ENCODE measurements around the gene TBCE.
"Not testable (repeated sequence)": the region's sequence is repeated elsewhere in the genome, so short reads cannot be mapped to it uniquely, and the experiment has no call there.

TBCE gene

GRCh38 chr1:235357485-235358373, 9.5 kb upstream of the TBCE start:
- H3K4me3 ChIP-seq (ENCODE audit: extremely low read depth, insufficient read depth, low read length, poor library complexity, severe bottlenecking): no peak overlapping the region
- H3K27ac ChIP-seq (ENCODE audit: low read depth, low read length, severe bottlenecking): no peak overlapping the region
- H3K4me1 ChIP-seq (ENCODE audit: control insufficient read depth, insufficient read depth, low read length, poor library complexity, severe bottlenecking): no peaks in the 10 kb centered on the region
- WGBS, 2 experiments (ENCODE audit: insufficient coverage in 2 of 2): 80 to 86% methylated on average over 5 to 7 of the region's 11 CpGs
- no peaks in the 10 kb centered on the region for H3K9me3 ChIP-seq (ENCODE audit: control insufficient read depth, low read length)
- H3K36me3 ChIP-seq (ENCODE audit: control insufficient read depth, insufficient read depth, low read length): no peaks in the 10 kb centered on the region

DNA sequence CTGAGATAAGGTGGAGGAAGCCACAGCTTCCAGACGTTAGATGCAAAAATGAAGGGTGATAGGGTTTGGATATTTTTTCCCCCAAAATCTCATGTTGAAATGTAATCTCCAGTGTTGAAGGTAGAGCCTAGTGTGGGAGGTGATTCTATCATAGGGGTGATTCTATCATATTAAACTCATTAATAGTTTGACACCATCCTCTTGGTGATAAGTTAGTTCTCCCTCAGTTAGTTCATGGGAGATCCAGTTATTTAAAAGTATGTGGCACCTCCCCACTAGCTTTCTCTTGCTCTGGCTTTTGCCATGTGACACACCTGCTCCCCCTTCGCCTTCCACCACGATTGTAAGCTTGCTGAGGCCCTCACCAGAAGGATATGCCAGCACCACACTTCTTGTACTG, 8.3 kb upstream of the TBCE start:
- Histone ChIP-seq H3K4me3 (ENCODE audit: extremely low read depth, insufficient read depth, low read length, poor library complexity, severe bottlenecking) (no peak overlapping the region), H3K27ac (ENCODE audit: low read depth, low read length, severe bottlenecking) (no peak overlapping the region), H3K9me3 (ENCODE audit: control insufficient read depth, low read length) (no peaks in the 10 kb centered on the region), H3K36me3 (ENCODE audit: control insufficient read depth, insufficient read depth, low read length) (no peaks in the 10 kb centered on the region), H3K4me1 (ENCODE audit: control insufficient read depth, insufficient read depth, low read length, poor library complexity, severe bottlenecking) (no peaks in the 10 kb centered on the region)
- 88 to 100% methylated on average over 2 of the region's 3 CpGs for WGBS, 2 experiments (ENCODE audit: insufficient coverage in 2 of 2)

- not testable (repeated sequence) for H3K27ac ChIP-seq (ENCODE audit: low read depth, low read length, severe bottlenecking); H3K4me1 ChIP-seq (ENCODE audit: control insufficient read depth, insufficient read depth, low read length, poor library complexity, severe bottlenecking); H3K9me3 ChIP-seq (ENCODE audit: control insufficient read depth, low read length); H3K36me3 ChIP-seq (ENCODE audit: control insufficient read depth, insufficient read depth, low read length); H3K4me3 ChIP-seq (ENCODE audit: extremely low read depth, insufficient read depth, low read length, poor library complexity, severe bottlenecking)
- 88 to 91% methylated on average over 4 to 5 of the region's 9 CpGs for WGBS, 2 experiments (ENCODE audit: insufficient coverage in 2 of 2)
Observed at GRCh38 chr1:235364189-235364588, 3.0 kb upstream of the TBCE start.

GRCh38 chr1:235366286-235366685, 941 bp upstream of the TBCE start:
- H3K36me3 ChIP-seq (ENCODE audit: control insufficient read depth, insufficient read depth, low read length): peaks cover 9% of the 10 kb centered on the region
- 83 to 91% methylated on average over 1 to 3 of the region's 5 CpGs for WGBS, 2 experiments (ENCODE audit: insufficient coverage in 2 of 2)
- no peak overlapping the region for H3K27ac ChIP-seq (ENCODE audit: low read depth, low read length, severe bottlenecking)
- no peaks in the 10 kb centered on the region for H3K9me3 ChIP-seq (ENCODE audit: control insufficient read depth, low read length)
- H3K4me1 ChIP-seq (ENCODE audit: control insufficient read depth, insufficient read depth, low read length, poor library complexity, severe bottlenecking): no peaks in the 10 kb centered on the region
- H3K4me3 ChIP-seq (ENCODE audit: extremely low read depth, insufficient read depth, low read length, poor library complexity, severe bottlenecking): no peak overlapping the region

DNA sequence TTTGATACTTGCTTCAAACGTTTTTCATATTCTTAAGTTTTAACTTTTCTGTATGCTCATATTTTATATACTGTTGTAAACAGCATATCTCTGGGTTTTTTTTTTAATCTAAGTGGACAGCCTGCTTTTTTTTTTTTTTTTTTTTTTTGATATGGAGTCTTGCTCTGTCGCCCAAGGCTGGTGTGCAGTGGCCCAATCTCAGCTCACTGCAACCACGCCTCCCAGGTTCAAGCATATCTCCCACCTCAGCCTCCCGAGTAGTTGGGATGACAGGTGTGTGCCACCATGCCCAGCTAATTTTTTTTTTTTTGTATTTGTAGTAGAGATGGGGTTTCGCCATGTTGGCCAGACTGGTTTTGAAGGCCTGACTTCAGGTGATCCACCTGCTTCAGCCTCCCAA, 1.2 kb downstream of the TBCE start:
- Histone ChIP-seq H3K4me1 (ENCODE audit: control insufficient read depth, insufficient read depth, low read length, poor library complexity, severe bottlenecking) (no peaks in the 10 kb centered on the region), H3K27ac (ENCODE audit: low read depth, low read length, severe bottlenecking) (no peak overlapping the region)
- WGBS, 2 experiments (ENCODE audit: insufficient coverage in 2 of 2): 100% methylated on average over 1 of the region's 5 CpGs; no CpG with 5 or more reads in 1 of the 2 experiments

GRCh38 chr1:235369802-235370201, 2.6 kb downstream of the TBCE start:
- Histone ChIP-seq H3K27ac (ENCODE audit: low read depth, low read length, severe bottlenecking) (no peak overlapping the region), H3K4me1 (ENCODE audit: control insufficient read depth, insufficient read depth, low read length, poor library complexity, severe bottlenecking) (no peaks in the 10 kb centered on the region), H3K4me3 (ENCODE audit: extremely low read depth, insufficient read depth, low read length, poor library complexity, severe bottlenecking) (no peak overlapping the region), H3K36me3 (ENCODE audit: control insufficient read depth, insufficient read depth, low read length) (peaks cover 29% of the 10 kb centered on the region), H3K9me3 (ENCODE audit: control insufficient read depth, low read length) (no peaks in the 10 kb centered on the region)
- 100% methylated on average over 4 of the region's 5 CpGs for WGBS, 2 experiments (ENCODE audit: insufficient coverage in 2 of 2)

More for the DNA sequence above, 1.2 kb downstream of the TBCE start:
- Histone ChIP-seq H3K36me3 (ENCODE audit: control insufficient read depth, insufficient read depth, low read length) (peaks cover 21% of the 10 kb centered on the region), H3K9me3 (ENCODE audit: control insufficient read depth, low read length) (no peaks in the 10 kb centered on the region), H3K4me3 (ENCODE audit: extremely low read depth, insufficient read depth, low read length, poor library complexity, severe bottlenecking) (peak overlapping the region; percentile 69)

- 92 to 96% methylated on average over 4 to 6 of the region's 6 CpGs for WGBS, 2 experiments (ENCODE audit: insufficient coverage in 2 of 2)
- no peak overlapping the region for H3K4me3 ChIP-seq (ENCODE audit: extremely low read depth, insufficient read depth, low read length, poor library complexity, severe bottlenecking)
- peaks cover 4% of the 10 kb centered on the region for H3K9me3 ChIP-seq (ENCODE audit: control insufficient read depth, low read length)
- H3K36me3 ChIP-seq (ENCODE audit: control insufficient read depth, insufficient read depth, low read length): peaks cover 50% of the 10 kb centered on the region
- H3K4me1 ChIP-seq (ENCODE audit: control insufficient read depth, insufficient read depth, low read length, poor library complexity, severe bottlenecking): no peaks in the 10 kb centered on the region
- no peak overlapping the region for H3K27ac ChIP-seq (ENCODE audit: low read depth, low read length, severe bottlenecking)
Observed at GRCh38 chr1:235375919-235376605, 8.8 kb downstream of the TBCE start.

GRCh38 chr1:235378134-235378735, 11.0 kb downstream of the TBCE start:
- not testable (repeated sequence) for H3K9me3 ChIP-seq (ENCODE audit: control insufficient read depth, low read length); H3K27ac ChIP-seq (ENCODE audit: low read depth, low read length, severe bottlenecking); H3K4me3 ChIP-seq (ENCODE audit: extremely low read depth, insufficient read depth, low read length, poor library complexity, severe bottlenecking); H3K4me1 ChIP-seq (ENCODE audit: control insufficient read depth, insufficient read depth, low read length, poor library complexity, severe bottlenecking)
- H3K36me3 ChIP-seq (ENCODE audit: control insufficient read depth, insufficient read depth, low read length): peaks cover 44% of the 10 kb centered on the region
- WGBS, 2 experiments (ENCODE audit: insufficient coverage in 2 of 2): 90 to 100% methylated on average over 5 to 8 of the region's 11 CpGs

- H3K36me3 ChIP-seq (ENCODE audit: control insufficient read depth, insufficient read depth, low read length): peaks cover 30% of the 10 kb centered on the region
- H3K27ac ChIP-seq (ENCODE audit: low read depth, low read length, severe bottlenecking); H3K4me3 ChIP-seq (ENCODE audit: extremely low read depth, insufficient read depth, low read length, poor library complexity, severe bottlenecking); H3K9me3 ChIP-seq (ENCODE audit: control insufficient read depth, low read length); H3K4me1 ChIP-seq (ENCODE audit: control insufficient read depth, insufficient read depth, low read length, poor library complexity, severe bottlenecking): not testable (repeated sequence)
- WGBS, 2 experiments (ENCODE audit: insufficient coverage in 2 of 2): no CpG with 5 or more reads among the region's 3 CpGs
Observed at GRCh38 chr1:235381955-235382739, 14.9 kb downstream of the TBCE start.

- 80% methylated on average over 1 of the region's 1 CpG; no CpG with 5 or more reads in 1 of the 2 experiments for WGBS, 2 experiments (ENCODE audit: insufficient coverage in 2 of 2)
- H3K4me3 ChIP-seq (ENCODE audit: extremely low read depth, insufficient read depth, low read length, poor library complexity, severe bottlenecking); H3K4me1 ChIP-seq (ENCODE audit: control insufficient read depth, insufficient read depth, low read length, poor library complexity, severe bottlenecking); H3K27ac ChIP-seq (ENCODE audit: low read depth, low read length, severe bottlenecking): not testable (repeated sequence)
- Histone ChIP-seq H3K9me3 (ENCODE audit: control insufficient read depth, low read length) (peaks cover 17% of the 10 kb centered on the region), H3K36me3 (ENCODE audit: control insufficient read depth, insufficient read depth, low read length) (peaks cover 19% of the 10 kb centered on the region)
Observed at GRCh38 chr1:235385633-235386032, 18.4 kb downstream of the TBCE start.

Data from mesodermal cell (in vitro differentiated cells).